Fibroblast of peridontal ligament (primary cell): ENCODE measurements around the gene HCFC1R1.

Experiments
- DNase-seq: peaks from one replicate; pipeline ENCODE4 v3.0.0-alpha.2; 2010; ENCODE audit errors: extremely low read depth

Gene HCFC1R1

DNA sequence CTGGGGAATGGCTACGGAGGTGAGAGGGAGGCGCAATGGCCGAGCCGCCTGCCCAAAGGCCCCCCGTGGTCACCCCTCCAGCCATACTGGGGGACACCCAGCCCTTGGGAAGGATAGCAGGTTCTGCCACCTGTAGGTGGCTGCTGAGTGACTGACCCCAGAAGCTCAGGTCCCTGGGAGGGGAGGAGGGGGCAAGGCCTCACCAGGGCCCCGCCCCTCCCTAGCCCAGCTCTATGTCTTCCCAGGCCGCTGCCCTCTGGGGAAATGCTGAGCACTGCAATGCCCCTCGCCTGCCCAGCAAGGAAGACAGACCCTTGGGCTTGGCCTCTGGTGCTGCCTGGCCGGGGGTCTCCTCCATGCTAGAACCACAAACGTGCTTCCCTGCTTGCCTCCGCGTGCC lies 22.4 kb downstream of the HCFC1R1 start:
- no peak for DNase-seq

DNA sequence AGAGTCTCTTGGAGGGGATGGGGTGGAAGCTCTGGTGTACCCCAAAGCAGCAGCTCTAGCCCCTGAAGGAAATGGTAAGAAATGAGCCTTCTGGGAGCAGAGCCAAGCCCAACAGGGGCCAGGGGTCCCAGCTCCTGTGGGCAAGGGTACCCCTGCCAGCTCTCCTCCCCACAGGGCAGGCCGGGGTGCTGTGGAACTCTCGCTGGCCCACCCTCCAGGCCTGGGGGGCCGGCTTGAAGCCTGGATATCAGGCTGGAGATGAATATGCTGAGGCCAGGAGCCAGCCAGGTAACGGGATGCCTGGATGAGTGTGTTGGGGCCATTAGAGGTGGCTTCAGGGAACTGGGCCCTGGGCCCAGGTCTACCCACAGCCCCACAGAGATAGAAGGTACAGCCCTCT lies 23.2 kb downstream of the HCFC1R1 start:
- DNase-seq, result no peak

DNA sequence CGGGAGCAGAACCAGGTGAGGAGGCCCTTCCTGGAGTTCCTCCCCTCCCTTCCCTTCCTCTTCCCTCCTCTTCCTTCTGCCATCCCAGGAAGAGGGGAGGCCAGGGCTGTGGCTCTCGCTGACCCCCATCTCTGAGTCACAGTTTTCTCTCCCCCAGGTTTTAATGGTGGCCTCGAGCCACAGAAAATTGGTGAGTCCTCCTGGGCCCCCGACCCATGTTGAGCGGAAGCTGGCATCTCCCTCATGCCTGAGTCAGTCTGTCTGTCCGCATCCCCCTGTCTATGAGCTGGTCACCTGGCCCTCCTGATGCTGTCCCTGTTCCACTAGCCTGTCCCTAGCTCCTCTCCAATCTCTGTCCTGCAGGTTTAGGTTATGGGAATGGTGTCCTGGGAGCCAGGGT lies 23.8 kb downstream of the HCFC1R1 start:
- DNase-seq, result no peak

DNA sequence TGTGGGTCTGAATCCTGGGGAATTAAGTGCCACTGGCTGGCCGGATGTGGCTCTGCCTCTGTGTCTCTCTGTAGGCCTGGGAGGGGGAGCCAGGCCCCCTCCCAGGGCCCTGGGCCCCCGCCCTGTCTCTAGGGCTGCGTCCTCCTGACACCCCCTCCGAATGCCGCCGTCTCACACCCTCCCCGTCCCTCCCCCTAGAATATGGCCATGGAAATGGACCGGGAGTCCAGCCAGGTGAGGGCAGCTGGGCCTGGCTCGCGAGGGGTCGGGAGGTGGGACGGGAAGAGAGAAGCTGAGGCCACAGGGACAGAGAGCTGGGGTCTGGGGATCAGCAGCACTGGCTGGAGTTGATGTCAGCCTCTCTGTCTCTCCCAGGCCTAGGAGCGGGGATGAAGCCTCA lies 27.4 kb downstream of the HCFC1R1 start:
- DNase-seq, result no peak

DNA sequence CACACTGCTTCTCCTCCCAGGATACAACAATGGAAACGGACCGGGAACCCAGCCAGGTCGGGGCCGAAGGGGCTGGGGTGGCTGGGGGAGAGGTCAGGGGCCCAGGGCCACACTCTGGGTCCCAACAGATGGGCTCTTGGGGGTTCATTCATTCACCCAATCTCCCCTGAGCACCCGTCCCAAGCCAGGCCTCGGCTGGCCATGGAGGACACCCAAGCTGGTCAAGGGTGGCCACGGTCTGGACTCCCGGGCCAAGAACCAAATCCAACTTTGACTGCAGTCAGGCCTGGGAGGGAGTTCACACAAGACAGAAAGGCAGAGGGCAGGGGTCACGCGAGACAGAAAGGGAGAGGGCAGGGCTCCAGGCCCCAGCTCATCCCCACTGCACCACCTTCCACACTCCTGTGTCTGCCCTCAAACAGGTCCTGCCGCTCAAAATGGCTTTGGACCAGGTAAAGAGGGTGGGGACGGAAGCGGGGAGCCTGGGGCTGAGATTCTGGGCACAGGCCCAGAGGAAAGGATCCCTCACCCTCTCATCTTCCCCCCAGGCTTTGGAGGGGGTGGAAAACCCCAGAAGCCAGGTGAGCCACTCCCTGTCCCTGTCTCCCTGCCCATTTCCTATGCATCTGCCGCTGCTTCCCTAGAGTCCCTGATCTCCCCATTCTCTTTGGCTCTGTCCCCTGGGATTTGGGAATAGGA lies 31.2 kb downstream of the HCFC1R1 start:
- no peak for DNase-seq

DNA sequence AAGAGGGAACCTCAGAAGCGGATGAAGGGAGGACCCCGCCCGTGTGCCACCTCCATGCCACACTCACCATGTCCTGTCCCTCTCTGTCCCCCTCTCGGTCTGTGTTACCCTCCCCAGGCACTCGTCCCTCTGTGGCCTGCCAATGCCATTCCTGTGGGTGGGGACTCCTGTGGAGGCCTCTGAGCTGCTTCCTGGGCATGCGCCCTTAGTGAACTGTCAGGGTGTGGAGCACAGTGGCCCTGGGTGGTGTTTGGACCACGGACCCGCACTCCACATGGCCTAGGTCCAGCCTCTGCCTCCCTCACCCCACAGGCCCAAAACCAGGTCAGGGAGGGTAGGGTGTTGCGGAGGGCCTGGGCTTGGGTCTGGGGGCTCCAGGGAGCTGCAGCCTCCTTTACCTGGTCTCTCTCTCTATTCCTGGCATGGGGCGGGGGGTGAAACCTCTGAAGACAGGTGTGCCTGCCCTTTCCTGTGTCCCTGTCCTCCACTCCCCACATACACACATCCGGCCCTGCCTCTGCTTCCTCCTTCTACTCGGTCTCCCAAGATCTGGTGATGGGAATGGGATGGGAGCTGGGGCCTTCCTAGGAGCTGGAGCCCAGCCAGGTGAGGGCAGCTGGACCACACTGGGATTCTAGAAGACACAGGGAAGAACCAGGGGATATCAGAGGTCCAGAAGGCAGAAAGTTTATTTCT lies 32.0 kb downstream of the HCFC1R1 start:
- DNase-seq, result no peak

DNA sequence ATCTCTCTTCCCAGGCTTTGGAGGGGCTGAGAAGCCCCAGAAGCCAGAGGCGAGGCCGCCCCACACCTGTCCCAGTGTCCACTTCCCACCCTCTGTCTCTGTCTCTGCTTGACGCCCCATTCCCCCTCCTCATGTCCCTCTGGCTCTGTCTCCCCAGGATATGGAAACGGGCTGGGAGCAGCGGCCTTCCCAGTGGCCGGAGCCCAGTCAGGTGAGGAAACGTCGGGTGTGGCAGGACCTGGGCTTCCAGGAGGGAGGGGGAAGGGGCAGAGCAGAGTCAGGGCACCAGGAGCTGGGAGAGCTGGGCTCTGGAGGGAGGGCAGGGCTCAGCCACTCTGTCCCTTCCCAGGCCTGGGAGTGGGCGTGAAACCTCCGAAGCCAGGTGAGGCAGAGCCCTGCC lies 32.9 kb downstream of the HCFC1R1 start:
- DNase-seq, result no peak

DNA sequence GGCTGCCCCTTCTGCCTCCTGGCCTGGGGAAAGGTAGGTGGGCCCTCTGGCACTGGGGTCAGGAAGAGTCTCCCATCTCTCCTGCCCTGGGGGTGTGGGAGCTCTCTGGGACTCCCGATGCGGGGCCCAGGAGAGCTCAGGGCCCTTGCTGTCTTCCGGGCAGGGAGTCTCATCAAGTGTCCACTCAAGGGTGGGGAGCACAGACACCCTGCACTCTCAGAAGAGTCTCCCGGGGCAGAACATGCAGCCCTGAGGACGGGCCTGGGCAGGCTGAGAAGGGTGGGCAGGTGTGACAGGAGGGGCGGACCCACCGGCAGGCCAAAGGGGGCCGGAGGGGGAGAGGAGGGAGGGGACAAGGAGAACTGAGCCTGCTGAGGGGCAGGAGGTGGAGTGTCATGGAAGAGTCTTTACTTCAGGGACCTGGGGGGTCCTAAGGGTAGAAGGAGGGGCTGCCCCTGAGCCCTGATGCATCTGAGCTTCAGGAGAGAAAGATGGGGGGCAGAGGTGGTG lies 35.1 kb downstream of the HCFC1R1 start:
- no peak for DNase-seq

DNA sequence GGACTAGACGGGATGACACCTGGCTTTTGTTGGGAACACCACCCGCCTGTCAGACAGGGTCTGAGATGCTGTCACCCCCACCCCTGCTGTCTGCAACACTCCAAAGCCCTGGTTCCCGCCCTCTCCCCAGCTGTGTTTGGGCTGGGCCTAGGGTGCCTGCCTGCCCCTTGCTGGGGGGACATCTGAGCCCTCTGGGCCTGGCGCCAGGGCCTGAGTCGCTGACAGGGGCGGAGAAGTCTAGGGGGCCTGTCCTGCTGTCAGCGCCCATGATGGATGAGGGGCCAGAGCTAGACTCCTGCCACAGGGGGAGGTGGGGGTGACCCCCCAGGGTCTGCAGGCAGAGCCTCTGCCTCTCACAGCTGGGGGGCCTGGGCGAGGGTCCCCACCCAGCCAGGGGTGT lies 35.9 kb downstream of the HCFC1R1 start:
- no peak for DNase-seq

DNA sequence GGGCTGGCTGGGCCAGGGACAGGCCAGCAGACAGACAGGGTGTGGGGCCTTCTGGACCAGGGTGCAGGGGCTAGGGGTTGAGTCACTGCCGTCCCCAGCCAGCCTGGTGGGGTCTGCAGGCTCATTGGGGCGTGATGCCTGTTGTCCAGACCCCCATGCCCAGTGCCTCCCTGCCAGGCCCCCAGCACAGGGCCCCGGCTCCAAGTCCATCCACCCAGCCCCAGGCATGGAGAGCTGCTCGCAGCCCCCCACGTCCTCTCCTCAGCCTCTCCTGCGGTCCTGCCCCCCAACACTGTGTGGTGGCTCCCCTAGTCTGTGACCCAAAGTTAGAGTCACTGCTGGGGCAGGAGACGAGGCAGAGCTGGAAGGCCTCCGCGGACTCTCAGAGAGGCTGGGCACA lies 36.5 kb downstream of the HCFC1R1 start:
- DNase-seq, result no peak

DNA sequence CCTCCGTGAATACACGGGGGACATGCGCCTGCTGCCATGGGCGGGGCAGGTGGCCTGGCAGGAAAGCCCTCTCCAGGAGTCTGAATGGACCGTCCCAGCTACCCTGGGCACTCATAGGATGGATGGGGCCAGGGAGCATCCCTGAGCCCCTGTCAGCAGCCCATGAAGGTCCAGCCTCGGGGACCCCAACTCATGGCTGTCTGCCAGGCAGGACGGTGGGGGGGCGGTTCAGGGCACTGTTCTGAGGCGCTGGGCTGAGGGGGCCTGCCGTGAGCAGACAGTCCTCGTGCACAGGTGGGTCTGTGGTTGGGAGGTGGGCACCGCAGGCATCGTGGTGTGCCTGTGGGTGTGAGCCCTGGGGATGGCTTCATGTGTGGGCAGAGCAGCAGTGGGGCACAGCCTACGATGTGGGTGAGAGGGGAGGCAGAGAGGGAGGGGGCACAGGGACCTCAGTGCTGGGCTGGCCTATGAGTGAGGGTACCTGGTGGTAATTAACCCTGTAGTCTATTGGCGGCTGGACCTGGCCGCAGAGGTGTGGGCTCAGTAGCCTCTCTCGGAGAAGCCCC lies 37.0 kb downstream of the HCFC1R1 start:
- no peak for DNase-seq

DNA sequence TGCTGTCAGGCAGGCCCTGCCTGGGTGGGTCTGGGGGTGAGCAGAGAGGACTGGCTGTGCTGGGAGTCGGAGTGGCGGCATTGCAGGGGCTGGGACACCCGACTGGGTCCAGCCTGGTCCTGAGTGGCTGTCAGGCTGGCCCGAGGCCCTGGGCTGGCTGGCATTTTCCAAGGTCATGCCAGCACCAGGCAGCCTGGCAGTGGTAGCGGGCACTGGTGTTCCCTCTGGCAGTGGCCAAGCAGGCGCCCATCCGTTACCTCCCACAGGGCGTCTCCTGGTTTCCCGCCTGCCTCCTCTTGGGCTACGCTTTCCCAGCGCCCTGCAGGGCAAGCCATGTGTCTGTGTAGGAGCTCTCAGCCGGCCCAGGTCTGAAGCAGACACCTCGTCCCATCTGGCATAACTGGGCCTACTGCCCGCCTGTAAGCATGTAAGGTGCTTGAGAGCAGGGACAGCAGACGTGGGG lies 37.8 kb downstream of the HCFC1R1 start:
- no peak for DNase-seq

DNA sequence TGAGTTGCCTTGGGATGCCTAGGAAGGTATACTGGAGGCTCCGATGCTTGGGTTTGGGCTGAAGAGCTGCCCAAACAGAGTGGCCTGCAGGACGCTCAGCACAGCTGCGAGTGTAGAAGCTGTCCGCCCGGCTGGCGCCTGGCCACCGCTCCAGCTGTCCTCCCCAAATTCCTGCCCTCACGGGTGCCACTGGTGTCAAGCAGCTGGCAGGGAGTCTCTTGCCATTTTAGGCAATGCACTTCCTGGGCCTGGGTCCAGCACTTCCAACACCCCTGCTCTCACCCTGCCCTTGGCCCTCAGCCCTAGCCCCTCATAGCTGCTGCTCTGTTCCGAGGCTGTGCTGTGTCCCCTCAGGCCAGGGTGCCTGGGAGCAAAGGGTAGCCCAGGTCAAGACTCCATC lies 38.3 kb downstream of the HCFC1R1 start:
- no peak for DNase-seq

DNA sequence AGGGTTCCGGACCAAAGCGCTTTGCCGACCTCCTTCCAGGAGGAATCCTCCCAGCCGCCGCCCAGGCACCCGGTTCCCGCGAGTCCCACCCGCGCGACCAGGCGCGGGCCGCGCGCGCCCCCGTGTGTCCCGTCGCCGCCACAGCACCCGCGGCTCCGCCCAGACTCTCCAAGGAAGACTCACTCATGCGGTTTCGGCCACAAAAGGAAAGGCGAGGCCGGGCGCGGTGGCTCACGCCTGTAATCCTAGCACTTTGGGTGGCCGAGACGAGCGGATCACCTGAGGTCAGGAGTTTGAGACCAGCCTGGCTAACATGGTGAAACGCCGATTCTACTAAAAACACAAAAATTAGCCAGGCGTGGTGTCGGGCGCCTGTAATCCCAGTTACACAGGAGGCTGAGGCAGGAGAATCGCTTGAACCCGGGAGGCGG lies 40.0 kb downstream of the HCFC1R1 start:
- peak; percentile 63 for DNase-seq

DNA sequence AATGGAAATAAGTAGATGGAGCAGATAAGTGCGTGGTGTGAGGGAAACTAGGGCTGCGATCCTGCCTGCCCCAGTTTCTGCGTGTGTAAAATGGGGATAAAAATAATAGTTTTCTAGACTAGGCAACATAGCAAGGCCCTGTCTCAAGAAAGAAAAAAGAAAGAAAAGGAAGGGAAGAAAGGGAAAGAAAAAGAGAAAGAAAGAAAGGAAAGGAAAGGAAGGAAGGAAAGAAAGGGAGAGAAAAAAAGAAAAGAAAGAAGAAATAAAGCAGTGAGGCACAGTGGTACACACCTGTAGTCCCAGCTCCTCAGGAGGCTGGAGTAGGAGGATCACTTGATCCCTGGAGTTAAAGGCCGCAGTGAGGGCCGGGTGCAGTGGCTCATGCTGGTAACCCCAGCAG lies 41.3 kb downstream of the HCFC1R1 start:
- DNase-seq, result no peak

DNA sequence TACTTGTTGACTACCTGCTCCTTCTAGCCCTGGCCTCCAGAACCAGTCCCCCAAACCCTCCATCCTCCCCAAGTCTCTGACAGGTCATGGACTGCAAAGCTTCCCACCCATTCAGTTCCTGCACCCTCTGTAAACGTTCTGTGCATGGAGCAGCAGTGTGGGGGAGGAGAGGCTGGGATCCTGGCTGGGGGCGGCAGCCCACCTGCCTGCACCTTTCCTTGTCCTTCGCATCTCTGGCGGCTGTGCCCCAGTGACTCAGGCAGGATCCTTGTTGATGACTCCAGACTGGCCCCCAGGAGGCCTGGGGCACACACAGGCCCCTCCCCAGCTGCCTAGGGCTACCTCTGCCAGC lies 41.9 kb downstream of the HCFC1R1 start:
- DNase-seq, result no peak

DNA sequence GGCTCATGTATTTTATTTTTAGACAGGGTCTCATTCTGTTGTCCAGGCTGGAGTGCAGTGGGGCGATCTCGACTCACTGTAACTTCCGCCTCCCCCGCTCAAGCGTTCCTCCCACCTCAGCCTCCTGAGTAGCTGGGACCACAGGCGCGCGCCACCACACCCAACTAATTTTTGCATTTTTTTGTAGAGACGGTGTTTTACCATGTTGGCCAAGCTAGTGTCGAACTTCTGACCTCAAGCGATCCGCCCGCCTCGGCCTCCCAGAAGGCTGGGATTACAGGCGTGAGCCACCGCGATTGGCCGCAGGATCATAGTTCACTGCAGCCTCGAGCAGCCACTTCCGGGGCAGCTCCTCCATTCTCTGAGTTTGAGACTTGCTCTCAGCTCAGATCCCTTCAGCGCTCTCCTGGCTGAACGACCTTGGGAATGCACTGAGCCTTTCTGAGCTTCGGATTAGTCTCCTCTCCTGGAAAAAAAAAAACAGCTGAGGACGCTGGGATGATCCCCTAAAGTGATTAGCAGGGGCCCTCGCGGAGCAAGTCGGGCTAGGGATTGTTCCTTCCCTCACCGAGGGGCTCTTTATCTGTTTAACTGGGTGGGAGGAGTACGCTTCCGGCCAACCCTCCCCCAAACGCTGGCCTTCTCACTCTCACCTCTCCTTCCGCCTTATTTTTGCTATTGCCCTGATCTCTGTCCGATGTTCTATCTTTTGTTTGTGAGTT lies 42.4 kb downstream of the HCFC1R1 start:
- DNase-seq, result no peak

DNA sequence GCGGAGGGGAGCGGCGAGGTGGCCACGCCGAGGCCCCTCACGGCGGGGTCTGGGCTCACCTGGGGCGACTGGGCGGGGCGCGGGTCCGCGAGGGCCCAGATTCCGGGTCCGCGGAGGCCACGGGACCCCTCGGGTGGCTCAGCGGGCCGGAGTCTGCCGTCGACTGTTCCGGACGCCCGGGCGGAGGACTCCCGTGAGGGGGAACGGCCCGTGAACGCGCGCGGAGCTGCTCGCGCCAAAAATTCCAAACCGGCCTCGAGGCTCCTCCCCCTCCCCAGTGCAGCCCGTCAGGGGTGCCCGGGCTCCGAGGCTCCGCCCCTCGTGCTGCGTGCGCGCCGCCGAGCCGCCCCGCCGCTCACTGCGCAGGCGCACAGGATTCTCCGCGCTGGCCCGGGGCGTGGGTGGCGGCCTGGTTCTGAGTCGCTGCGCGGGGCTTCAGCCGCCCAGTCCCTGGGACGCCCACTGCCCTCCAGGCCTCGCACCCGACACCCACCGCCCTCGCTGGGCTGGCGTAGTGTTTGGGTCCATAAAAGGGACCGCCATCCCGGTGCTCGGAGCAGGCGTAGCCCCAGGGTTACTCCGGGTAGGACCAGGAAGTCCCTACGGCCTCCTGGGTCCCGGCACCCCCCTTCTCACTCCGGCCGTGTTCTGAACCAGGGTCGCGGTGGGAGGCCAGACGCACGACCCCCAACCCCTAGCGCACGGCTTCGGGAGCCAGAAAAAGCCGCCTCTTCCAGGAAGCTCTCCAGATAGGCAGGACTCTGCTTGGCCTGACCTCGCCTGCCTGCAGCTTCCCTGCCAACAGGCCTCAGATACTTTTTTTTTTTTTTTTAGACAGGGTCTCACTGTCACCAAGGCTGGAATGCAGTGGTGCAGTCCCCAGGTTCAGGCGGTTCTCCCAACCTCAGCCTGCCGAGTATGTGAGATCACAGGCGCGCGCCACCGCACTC lies 43.2 kb downstream of the HCFC1R1 start, which contains the start of gene PKMYT1:
Gene PKMYT1 (minus strand): TSS at position 220 of the 950 bp plus-strand sequence. CDS start 789 bp downstream, outside the sequence.
- DNase-seq, result peak; percentile 75

DNA sequence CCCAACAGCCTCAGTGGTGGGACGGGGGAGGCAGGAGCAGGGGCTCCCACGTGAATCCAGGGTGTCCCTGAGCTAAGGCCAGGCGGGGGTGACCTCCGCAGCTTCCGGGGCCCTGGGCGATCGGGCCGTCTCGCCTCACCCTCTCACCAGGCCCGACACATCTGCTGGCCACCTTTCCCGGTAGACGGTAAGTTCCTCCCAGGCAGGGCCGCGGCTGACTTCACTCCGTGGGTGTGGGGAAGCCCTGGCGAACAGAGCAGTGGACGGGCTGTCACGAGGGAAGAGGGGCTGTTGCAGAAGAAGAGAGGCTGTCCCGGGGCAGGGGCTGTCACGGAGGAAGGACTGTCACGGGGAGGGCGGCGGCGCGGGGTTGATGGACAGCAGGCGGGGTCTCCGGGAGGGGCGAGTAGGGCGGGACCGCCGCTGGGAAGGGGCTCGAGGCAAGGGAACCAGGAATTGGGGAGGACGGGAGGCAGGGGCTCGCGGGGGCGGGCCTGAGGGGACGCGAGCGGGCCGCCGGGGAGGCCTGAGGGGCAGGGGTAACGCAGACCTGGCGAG lies 44.0 kb downstream of the HCFC1R1 start:
- DNase-seq, result no peak

DNA sequence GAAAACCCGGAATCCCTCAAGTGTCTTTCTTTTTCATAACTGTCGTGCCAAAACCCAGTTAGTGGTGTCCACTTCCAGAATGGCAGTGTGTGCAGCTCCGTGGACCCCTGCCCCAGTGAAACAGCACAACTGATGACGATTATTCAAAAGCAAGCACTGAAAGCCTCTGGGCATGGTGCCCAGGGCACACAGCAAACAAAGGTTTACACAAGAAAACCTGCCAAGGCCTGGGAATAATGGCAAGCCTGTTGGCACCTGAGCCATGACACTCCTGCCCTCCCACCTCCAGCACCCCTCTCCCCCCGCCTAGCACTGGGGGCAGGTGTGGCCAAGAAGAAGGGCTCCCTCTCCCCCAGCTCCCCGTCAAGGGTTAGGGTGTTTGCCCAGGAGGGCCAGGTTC lies 46.3 kb downstream of the HCFC1R1 start:
- DNase-seq, result no peak

DNA sequence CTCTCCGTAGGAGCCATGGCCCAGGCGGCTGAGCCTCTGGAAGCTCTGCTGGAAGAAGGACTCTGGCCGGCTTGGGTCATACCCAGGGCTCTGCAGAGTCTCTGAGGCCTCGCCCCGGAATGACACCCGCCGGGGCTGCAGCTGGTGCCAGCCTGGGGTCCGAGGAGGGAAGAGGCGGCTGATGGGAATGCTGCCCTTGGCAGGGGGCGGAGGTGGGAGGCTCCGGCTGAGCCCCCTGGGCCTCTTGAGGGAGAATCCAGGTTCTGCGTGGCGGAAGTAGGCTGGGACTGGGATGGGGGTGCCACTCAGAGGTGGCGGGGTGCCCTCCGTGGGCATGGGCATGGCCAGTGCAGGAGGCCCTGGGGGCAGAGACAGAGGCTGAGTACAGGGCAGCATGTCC lies 47.1 kb downstream of the HCFC1R1 start:
- DNase-seq, result no peak
